Peyer's patch (tissue), 4 donors: Measurements from ENCODE around the gene TTC23.

Experiments used
- POLR2A ChIP-seq, 2 donors: fragments of 450-650 bp; IDR thresholded peaks; one replicate each; pipeline ENCODE4 v1.5.1; 2017; ENCODE audit warnings: antibody characterized with exemption in 2 of 2, mild to moderate bottlenecking in 2 of 2, moderate library complexity in 2 of 2
- TF ChIP-seq, protein P1 (sequence below), 6 experiments: fragments of 450-650 bp in 4 of 6; fragments of 200-600 bp in 2 of 6; sonication (generic) in 1 of 6; IDR thresholded peaks; one replicate each; pipeline ENCODE4 v1.5.1; 2017 to 2019; ENCODE audit warnings: antibody characterized with exemption in 6 of 6, mild to moderate bottlenecking in 3 of 6, moderate library complexity in 1 of 6

DNA sequence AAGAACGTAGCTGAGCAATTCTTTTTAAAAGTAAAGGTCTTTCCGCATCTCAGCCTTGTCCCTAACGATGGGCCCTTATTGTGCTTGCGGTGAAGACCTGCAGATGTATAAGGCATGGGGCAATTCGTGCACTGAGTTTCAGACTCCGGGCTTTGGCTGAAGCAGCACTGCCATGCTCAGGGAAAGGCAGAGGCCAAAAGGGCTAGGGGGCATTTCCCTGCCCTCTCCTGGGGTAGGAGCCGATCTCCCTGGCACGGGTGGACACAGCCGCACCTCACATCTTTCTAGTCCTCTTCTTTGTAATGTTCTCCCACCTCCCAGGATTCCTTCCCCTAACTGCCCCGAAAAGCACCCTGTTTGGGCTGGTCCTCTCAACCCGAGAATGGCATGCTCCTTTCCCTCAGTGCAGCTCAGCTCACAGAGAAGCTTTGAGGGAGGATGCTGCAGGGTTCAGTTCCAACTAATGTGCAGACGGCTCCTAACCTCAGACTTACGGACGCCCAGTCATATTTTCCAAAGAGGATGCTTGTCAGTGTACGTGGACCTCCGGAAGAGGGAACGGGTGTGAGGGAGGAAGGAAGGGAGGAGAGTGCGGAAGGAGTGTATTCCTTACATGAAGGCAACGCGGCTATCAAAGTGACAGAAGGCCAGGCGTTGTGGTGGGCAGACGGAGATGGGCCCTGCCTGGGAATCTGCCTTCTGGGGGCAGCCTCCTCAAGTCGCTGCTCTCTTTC, 83.3 kb downstream of the TTC23 start:
- TF ChIP-seq, protein P1, sequence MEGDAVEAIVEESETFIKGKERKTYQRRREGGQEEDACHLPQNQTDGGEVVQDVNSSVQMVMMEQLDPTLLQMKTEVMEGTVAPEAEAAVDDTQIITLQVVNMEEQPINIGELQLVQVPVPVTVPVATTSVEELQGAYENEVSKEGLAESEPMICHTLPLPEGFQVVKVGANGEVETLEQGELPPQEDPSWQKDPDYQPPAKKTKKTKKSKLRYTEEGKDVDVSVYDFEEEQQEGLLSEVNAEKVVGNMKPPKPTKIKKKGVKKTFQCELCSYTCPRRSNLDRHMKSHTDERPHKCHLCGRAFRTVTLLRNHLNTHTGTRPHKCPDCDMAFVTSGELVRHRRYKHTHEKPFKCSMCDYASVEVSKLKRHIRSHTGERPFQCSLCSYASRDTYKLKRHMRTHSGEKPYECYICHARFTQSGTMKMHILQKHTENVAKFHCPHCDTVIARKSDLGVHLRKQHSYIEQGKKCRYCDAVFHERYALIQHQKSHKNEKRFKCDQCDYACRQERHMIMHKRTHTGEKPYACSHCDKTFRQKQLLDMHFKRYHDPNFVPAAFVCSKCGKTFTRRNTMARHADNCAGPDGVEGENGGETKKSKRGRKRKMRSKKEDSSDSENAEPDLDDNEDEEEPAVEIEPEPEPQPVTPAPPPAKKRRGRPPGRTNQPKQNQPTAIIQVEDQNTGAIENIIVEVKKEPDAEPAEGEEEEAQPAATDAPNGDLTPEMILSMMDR (IDR thresholded peaks at IDR 0.05): no peak
- TF ChIP-seq POLR2A (IDR thresholded peaks at IDR 0.05): no peak
